ENCODE results near the gene PAGE2. TPM values are rescaled to one million over a fixed set of nuclear protein-coding genes. Genes with fewer than 3 reads are reported as not detected.
A peak's percentile ranks its signal among the peaks of the same experiment; 100 is the strongest.

Gene PAGE2
- total RNA-seq, 1 donor from 2014 or later: not detected

GRCh38 chrX:55118574-55118973 is 29.8 kb downstream of the PAGE2 start:
- Histone ChIP-seq H3K4me1 (no peaks in the 10 kb centered on the region), H3K27ac (no peak overlapping the region), H3K4me3 (no peak overlapping the region), H3K27me3 (ENCODE audit: low read depth) (no peaks in the 10 kb centered on the region), H3K9me3 (no peaks in the 10 kb centered on the region), H3K36me3 (no peaks in the 10 kb centered on the region)
- TF ChIP-seq, protein P1, sequence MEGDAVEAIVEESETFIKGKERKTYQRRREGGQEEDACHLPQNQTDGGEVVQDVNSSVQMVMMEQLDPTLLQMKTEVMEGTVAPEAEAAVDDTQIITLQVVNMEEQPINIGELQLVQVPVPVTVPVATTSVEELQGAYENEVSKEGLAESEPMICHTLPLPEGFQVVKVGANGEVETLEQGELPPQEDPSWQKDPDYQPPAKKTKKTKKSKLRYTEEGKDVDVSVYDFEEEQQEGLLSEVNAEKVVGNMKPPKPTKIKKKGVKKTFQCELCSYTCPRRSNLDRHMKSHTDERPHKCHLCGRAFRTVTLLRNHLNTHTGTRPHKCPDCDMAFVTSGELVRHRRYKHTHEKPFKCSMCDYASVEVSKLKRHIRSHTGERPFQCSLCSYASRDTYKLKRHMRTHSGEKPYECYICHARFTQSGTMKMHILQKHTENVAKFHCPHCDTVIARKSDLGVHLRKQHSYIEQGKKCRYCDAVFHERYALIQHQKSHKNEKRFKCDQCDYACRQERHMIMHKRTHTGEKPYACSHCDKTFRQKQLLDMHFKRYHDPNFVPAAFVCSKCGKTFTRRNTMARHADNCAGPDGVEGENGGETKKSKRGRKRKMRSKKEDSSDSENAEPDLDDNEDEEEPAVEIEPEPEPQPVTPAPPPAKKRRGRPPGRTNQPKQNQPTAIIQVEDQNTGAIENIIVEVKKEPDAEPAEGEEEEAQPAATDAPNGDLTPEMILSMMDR (IDR thresholded peaks at IDR 0.05): no peak
- intact Hi-C loops (cut with DNase I): no loop called here
- DNase-seq: no peak
- ATAC-seq: no peak

DNA sequence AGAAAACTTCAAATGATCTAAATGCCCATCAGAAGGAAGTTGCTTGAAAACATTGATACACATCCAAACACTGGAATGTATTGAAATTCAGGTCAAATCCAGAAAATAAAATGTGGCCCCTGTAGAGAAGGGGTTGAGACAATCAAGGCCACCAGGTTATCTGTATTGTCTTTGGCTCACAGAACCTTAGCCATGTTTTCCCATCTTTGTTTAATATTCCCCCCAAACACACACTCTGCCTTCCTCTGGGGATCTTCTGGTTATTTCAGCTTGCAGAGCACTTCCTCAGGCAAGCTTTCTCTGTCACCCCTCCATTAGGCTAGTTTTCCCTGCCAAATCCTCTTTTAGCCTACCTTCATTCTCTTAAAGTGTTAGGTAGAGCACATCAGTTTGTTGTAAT is 30.5 kb downstream of the PAGE2 start:
- no peaks in the 10 kb centered on the region for H3K27me3 ChIP-seq (ENCODE audit: low read depth)
- H3K36me3 ChIP-seq: no peaks in the 10 kb centered on the region
- TF ChIP-seq, protein P1 (IDR thresholded peaks at IDR 0.05): no peak
- no peak overlapping the region for H3K4me3 ChIP-seq
- no peaks in the 10 kb centered on the region for H3K4me1 ChIP-seq
- DNase-seq (no peak), ATAC-seq (no peak)
- no peaks in the 10 kb centered on the region for H3K9me3 ChIP-seq
- peak overlapping the region; percentile 3 for H3K27ac ChIP-seq
- intact Hi-C loops (cut with DNase I): no loop called here

DNA sequence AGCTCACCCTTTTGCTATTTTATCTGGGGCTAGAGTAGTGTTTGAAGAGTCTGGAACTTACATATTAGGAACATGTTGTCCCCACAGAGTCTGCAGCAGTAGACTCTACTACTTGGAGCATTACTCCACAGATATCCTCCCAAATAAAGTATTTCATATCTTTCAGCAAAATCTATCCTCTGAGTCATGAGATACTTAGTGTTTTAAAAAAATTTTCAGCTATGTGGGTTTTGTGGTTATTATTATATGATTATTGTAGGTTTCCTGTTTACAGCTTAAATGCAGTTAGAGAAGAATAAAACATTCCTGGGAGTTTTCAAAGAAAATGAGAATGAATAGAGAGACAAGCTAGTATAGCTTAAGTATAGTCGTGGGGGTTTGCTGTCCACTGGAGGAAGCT is 30.9 kb downstream of the PAGE2 start:
- Histone ChIP-seq H3K4me3 (no peak overlapping the region), H3K4me1 (no peaks in the 10 kb centered on the region), H3K27ac (no peak overlapping the region), H3K36me3 (no peaks in the 10 kb centered on the region), H3K27me3 (ENCODE audit: low read depth) (no peaks in the 10 kb centered on the region), H3K9me3 (no peaks in the 10 kb centered on the region)
- intact Hi-C loops (cut with DNase I): no loop called here
- no peak for ATAC-seq
- no peak for DNase-seq
- TF ChIP-seq, protein P1 (IDR thresholded peaks at IDR 0.05): no peak

DNA sequence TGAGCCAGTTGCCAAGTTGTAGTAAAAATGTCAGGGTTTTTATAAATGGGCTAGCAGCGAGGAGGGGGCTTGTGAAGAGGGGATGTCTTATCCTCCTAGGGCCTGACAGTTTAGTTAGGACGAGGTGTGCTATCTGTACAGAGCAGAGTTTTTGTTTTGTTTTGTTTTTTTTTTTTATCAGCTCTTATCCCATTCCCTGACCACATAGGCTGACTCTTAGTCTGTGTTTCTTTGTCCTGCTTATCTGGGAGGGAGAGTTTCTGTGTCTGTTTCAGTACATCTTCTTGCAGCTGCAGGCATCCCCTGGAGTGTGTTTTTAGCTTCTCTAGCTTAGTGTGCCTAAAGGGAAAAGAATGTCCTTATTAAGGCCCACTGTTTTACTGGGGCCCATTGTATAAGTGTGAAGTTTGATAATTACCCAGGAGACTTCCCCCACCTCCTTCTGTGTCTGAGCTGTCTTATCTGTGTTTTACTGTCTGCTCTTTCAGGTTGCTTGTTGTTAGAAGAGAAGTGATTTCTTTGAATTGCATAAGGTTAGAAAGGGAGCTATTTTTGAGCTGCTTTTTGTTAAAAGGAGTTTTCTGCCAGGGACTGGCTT is 32.0 kb downstream of the PAGE2 start:
- Histone ChIP-seq H3K4me3 (no peak overlapping the region), H3K4me1 (no peaks in the 10 kb centered on the region), H3K9me3 (no peaks in the 10 kb centered on the region), H3K36me3 (no peaks in the 10 kb centered on the region), H3K27me3 (ENCODE audit: low read depth) (no peaks in the 10 kb centered on the region), H3K27ac (no peak overlapping the region)
- DNase-seq (no peak), ATAC-seq (no peak)
- intact Hi-C loops (cut with DNase I): no loop called here
- TF ChIP-seq, protein P1 (IDR thresholded peaks at IDR 0.05): no peak

GRCh38 chrX:55123900-55124299 is 35.1 kb downstream of the PAGE2 start:
- no peak for ATAC-seq

More at GRCh38 chrX:55123900-55124299, 35.1 kb downstream of the PAGE2 start:
- H3K27ac ChIP-seq: no peak overlapping the region
- H3K36me3 ChIP-seq: no peaks in the 10 kb centered on the region
- TF ChIP-seq, protein P1 (IDR thresholded peaks at IDR 0.05): no peak
- no peaks in the 10 kb centered on the region for H3K27me3 ChIP-seq (ENCODE audit: low read depth)
- H3K9me3 ChIP-seq: no peaks in the 10 kb centered on the region
- intact Hi-C loops (cut with DNase I): no loop called here
- no peaks in the 10 kb centered on the region for H3K4me1 ChIP-seq
- H3K4me3 ChIP-seq: no peak overlapping the region
- no peak for DNase-seq

Measured in lower lobe of right lung (tissue), 2 donors.